GM18861 (cell line): Measurements from ENCODE around the gene ZXDC.
A peak's percentile ranks its signal among the peaks of the same experiment; 100 is the strongest.

Source experiments
- ATAC-seq: cut with Tn5 transposase; IDR thresholded peaks from one replicate; pipeline ENCODE4 v1.9.1; 2021; ENCODE audit not compliant: unreplicated experiment

Gene ZXDC, protein sequence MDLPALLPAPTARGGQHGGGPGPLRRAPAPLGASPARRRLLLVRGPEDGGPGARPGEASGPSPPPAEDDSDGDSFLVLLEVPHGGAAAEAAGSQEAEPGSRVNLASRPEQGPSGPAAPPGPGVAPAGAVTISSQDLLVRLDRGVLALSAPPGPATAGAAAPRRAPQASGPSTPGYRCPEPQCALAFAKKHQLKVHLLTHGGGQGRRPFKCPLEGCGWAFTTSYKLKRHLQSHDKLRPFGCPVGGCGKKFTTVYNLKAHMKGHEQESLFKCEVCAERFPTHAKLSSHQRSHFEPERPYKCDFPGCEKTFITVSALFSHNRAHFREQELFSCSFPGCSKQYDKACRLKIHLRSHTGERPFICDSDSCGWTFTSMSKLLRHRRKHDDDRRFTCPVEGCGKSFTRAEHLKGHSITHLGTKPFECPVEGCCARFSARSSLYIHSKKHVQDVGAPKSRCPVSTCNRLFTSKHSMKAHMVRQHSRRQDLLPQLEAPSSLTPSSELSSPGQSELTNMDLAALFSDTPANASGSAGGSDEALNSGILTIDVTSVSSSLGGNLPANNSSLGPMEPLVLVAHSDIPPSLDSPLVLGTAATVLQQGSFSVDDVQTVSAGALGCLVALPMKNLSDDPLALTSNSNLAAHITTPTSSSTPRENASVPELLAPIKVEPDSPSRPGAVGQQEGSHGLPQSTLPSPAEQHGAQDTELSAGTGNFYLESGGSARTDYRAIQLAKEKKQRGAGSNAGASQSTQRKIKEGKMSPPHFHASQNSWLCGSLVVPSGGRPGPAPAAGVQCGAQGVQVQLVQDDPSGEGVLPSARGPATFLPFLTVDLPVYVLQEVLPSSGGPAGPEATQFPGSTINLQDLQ

DNA sequence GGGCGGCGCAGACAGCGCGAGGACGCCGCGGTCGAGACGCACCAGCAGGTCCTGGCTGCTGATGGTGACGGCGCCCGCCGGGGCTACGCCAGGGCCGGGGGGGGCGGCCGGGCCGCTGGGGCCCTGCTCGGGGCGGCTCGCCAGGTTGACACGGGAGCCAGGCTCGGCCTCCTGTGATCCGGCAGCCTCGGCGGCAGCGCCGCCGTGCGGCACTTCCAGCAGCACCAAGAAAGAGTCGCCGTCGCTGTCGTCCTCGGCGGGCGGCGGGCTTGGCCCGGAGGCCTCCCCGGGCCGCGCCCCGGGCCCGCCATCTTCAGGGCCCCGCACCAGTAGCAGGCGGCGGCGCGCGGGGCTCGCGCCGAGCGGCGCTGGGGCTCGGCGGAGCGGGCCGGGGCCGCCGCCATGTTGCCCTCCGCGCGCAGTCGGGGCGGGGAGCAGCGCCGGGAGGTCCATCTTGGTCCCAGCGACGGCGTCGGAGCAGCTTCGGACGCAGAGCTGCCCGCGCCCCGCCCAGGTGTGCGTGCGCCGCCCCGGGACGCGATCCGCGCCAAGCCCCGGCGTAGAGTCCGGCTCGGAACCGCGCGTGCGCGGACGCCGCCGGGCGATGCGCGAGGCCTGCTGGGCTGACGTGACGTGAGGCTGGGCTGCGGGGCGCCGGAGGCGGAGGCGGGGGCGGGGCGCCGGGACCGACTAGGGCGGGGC, at the start of gene ZXDC:
TSS of gene ZXDC (minus strand) at position 479 of the 702 bp plus-strand sequence. CDS start at position 453, 26 bp downstream.
- ATAC-seq = peak; percentile 85

DNA sequence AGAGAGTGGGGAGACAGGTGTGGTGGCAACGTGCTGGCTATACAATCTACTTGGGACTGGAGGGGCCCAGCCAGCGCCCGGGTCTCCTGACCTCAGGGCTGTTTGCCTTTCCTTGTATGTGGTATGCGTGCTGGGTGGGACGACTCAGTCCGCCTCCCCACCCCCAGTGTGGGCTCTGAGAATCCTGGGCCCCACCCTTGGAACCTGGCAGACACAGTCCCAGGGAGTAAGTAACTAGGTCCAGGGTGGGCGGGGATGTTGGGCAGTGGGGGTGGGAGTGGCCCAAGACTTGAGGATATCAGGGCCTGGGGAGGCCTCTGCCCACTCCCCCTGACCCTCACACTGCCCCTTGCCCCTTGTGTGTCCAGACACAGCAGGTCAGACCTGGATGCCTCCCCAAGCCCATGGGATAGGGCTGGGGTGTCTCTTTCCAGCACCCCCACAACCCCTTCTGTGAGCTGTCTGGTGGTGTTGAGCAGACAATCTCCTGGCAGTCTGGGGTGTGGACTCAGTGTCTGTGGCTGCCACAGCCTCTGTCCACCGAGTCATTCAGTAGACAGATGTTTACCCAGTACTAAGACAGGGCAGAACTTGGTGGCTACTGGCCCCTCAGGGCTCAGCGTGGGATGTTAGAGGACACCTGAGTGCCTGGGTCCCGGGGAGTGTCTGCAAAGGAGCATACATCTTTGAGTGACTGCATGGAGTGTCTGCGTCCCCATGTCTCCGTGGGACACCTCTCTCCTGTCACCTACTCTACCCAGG, 49.6 kb upstream of the ZXDC start:
- ATAC-seq = no peak

DNA sequence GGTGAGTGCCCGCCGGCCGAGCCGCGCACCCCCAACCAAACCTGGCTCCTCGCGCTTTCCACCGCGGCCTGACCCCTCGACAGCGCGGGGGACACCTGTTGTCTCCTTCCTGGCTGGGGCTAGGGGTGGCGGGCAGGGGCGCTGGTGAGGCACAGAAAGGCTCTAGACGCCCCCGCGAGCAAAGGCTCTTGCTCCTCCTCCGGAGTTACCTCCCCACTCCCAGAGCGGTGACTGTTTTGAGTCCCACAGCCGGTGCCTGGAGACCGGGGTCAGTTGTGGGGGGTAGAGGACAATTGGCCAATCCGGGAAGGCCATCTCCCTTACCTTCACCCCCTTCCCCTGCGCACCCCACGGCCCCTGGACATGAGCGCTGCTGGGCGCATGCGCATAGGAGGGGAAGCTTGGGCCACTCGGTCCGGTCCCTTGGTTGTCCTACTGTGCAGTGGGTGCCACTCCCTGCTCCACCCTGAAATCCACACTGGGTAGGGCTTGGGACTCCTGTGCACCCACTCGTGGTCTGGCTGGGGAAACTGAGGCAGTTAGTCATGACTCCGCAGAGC, 48.8 kb upstream of the ZXDC start:
- ATAC-seq = no peak

DNA sequence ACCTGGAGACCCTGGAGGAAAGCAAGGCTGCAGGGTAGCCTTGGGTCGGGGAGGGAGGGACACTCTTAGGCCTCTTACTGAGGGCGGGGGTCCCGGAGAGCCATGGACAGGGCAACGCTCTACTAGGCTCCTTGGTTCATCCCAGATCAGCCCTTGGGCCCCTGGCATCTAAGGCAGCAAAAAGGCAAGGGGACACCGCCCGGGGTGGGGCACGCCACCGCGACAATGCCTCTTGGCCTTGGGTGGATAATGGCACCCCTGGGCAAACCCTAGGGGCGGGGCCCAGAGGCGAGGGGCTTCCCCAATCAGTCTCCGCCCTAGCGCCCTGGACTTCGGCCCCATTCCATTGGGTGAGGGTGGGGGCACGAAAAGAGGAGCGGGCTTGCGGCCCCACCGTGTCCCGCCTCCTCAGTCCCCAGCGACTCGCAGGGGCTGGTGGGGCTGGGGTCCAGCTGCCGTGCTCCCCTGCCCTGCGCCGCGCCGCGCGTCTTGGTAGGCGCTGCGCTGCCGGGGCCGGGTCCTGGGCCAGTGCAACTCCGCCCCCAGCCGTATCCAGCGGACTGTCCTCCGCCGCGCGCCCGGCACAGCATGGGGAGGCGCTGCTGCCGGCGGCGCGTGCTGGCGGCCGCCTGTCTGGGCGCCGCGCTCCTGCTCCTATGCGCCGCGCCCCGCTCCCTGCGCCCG, 48.2 kb upstream of the ZXDC start, which contains the start of gene CHST13:
TSS of gene CHST13 (plus strand) at position 411 of the 684 bp plus-strand sequence. CDS start at position 589, 178 bp downstream.
- no peak for ATAC-seq

DNA sequence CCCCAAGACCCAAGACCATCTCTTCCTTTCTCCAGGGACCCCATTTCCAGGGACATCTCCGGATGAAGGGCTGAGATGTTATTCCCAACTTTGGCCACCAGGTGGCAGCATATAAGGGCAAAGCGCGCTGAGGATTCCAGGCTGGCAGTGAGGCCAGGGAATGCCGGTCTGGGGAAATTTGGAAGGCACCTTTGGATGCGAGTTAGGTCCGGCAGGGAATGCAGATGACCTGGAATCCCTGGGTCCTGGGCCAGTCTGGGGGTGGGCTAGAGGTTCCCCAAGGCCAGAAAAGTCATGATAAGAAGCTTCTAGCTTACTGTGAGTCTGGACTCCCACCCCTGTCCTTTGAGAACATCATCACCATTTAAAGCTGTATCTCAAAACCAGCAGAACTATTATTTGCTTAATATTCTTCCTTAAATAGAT, 46.7 kb upstream of the ZXDC start:
- no peak for ATAC-seq

DNA sequence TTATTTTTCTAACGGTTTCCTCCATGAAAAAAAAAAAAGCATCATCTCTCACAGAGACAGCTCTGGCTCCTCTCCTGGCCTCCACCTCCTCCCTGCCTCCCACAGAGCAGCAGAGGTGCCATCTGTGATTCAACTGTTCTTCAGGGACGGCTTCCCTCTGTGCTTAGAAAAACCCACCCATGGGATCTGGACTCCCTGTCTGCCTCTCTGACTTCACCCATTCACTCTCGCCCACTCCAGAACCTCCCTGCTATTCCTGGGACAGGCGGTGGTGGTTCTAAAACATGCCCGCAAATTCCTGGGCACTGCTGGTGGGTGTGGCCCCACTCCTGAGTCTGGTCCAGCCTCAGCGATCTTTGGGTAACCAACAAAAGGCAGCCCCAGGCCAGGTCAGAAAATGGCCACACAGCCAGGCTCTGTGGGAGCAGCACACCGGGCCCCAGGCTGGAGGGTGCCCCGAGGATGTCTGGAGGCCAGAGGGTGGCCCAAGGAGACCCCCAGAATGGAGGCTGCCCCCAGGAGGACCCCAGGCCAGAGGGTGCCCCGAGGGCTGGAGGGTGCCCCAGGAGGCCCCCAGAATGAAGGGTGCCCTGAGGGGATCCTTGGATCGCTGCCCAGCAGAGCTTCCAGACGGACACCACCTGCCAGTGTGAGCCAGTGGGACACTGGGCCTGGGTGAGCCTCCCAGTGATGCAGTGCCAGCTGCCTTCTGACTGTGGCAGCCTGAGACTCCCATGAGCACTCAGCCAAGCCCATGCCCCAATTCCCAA, 45.6 kb upstream of the ZXDC start:
- no peak for ATAC-seq

DNA sequence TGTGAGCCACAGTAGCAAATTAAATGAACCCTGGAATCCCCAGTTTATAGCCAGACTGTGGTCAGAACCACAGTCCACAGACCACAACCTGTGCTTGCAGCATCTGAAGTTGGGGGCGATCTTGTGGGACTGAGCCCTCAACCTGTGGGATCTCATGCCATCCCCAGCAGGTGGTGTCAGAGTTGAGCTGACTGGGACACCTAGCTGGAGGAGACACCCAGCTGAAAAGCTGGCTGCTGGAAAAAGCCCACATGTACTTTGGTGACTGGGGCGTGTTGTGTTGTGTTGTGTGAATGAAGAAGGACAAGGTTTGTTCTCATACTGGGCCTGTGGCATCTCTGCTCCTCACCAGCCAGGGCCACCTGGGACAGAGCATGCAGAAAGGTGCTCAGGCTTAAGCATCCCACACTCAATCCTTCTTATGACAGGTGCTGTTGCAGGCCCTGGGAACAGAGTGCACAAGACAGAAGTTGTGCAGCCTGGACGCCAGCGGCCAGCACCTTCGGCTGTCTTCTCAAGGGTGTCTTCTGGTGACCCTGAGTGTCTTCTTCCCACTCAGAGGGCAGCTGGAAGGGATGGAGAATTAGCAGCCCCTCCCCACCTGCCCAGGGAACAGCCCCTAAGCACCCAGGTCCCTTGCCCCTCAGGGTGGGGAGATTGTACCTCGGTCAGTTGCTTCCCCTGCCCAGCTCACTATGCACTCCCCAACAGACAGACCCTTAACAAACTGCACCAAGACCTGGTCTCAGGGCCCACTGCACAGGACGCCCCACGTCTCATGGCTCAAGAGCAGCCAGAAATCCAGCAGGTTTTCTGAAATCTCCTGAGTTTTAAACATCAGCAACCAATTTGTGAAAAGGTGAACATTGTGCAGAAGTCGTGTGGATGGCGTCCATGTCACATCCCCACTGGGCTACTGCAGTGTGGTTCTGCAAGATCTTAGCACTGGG, 44.1 kb upstream of the ZXDC start:
- ATAC-seq = no peak

DNA sequence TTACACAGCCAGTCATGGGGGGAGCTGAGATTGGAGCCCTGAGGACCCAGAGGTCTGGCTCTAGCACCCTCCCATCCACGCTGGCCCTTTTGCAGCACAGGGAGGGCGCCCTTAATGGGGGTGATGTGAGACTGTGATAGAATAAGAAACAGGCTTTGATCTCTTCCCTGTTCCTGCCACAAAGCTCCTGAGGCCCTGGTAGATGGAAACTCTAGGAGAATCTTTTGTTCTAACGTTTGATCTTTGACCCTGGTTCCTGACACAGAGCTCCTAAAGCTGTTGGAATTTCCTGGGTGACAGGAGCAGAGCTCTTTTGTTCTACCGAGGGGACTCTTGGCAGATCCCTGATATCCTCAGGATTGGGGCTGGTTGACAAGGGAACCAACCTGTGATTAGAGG, 43.1 kb upstream of the ZXDC start:
- no peak for ATAC-seq

DNA sequence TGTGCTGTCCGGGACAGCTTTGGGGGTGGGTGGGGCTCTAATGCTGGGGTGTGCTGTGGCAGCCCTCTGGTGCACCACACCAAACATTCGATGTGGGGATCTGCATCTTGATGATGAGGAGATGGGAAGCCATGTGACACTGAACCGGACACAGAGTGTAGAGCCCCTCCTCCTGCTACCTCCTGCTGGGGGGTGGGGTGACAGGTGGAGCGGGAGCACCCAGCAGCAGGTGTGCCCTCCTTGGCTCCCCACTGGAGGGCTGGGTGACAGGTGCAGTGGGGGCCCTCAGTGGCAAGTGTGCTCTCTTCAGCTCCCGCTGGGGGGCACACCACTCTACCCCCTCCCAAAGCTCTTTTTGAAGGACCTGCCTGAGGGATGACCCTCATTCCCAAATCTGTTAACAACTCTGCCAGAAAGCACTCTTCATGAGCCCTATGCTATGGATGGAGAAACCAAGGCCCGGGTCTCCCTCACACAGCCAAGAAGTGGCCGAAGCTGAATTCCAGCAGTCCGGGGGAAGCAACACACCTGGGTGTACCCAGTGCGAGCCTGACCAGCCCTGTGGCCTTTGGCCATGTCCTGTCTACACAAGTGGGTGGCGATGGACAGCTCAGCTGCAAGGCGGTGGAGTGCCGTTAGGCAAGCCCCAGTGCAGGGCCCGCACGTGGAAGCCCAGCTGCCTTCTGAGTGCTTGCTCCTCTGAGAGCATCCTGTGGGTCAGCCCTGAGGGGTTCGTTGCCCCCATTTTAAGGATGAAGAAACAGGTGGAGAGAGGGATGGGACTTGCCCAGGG, 42.5 kb upstream of the ZXDC start:
- ATAC-seq = no peak

DNA sequence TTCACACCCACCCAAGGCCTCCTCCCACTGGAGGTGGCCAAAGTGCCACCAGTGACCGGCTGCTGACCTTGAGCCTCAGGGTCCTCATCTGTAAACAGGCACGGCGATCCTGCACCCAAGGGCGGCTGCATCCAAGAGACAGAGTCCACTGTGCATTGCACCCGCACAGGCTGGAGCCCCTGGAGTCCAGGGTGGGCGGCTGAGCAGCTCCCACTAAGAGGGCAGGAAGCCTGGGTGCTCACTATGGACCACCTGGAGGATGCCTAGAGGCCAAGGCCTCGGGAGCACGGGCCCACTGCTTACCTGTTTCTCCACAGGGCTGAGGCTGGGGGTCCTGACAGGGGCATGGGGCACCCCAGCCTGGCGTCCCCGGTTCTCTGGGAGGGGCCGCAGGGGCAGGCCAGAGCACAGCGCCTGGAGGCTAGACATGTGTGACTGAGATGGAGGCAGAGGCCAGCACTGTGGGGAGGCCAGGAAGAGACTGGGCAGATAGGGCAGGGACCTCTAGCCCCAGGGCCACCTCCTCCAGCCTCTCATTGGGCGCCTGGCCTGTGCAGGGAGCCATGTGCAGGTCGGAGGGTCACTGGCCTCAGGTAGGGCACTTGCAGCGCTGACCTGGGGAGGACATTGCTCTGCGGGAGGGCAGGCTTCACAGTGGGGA, 41.7 kb upstream of the ZXDC start, which contains the start of gene UROC1:
TSS of gene UROC1 (minus strand) at position 483 of the 661 bp plus-strand sequence. CDS start at position 429, 54 bp downstream.
- no peak for ATAC-seq

DNA sequence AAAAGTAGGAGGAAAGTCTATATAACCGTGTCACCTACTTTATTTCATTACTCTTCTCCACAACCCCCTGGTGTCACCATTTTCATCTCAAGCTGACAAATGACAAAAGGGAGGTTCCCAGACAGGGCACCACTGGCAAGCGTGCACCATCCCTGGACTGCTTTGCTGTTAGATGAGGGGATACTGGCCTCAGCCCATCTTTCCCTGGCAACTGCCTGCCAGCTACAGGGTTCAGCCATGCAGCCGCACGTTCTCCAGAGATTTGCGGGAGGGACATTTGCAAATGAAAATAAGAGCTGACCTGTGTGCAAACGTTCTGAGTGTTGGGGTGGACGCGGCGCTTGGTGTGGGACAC, 41.2 kb upstream of the ZXDC start:
- no peak for ATAC-seq

DNA sequence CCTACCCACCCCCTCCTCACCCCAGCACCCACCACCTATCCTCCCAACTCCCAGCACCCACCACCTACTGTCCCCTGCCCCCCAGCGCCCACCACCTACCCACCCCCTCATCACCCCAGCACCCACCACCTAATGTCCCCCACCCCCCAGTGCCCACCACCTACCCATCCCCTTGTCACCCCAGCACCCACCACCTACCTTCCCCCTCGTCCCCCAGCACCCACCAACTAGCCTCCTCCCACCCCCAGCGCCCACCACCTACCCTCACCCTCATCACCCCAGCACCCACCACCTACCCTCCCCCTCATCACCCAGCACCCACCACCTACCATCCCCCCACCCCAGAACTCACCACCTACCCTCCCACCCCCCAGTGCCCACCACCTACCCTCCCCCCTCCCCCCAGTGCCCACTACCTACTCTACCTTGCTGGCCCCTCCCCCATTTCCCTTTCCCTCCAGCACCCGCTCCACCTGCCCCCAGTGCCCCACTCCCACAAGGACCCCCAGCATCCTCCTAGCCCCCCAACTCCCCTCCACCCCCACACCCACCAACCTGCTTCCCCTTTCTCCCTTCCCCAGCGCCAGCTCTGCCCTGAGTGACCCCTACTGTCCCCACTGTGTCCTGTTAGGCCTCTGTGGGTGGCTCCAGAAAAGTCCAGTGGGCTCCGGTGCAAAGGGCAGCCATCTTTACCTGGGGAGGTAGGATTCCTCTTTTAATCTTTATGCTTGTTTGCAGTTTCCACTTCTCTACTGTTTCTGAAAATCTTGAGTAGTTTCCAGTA, 40.7 kb upstream of the ZXDC start:
- no peak for ATAC-seq

DNA sequence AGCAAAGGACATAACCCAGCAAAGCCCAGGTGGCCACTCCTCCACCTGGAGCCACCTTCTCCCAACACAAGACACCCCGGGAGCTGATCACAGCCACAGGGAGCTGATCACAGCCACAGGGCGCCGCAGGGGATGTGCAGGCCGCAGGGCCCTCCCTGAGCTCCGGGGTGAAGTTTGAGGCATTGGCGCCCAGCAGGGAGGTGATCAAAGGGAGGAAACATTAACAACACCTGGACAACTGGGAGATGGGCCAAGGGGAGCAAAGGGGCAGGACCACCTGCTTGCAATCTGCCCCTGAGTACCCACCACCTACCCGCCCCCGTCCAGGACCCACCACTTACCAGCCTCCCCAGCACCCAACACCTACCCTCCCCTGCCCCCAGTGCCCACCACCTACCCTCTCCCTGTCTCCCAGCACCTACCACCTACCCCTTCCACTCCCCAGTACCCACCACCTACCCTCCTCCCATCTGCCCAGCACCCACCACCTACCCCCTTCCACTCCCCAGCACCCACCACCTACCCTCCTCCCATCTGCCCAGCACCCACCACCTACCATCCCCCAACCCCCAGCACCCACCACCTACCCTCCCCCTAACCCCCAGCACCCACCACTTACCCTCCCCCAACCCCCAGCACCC, 39.5 kb upstream of the ZXDC start:
- ATAC-seq = no peak

DNA sequence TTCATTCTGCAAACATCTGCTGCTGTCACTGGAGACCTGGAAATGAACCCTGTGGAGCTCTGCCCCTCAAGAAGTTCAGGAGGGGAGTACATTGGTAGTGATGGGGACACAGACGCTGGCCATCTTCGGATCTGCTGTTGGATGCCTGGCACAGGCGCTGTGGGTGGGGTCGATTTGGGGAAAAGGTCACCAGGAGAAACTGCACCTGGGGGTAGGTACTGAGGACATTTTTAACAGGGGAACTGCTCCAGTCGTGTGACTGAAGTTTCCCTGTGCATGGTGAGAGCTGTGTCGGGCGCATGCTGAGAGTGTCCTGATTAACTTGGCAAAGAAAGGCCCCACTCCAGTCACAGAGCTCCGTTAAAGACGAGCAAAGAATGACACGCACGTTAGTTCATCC, 38.5 kb upstream of the ZXDC start:
- no peak for ATAC-seq
